HepG2 (cell line): ENCODE results near the gene SDK2. TPM values are rescaled to one million over a fixed set of nuclear protein-coding genes. Genes with fewer than 3 reads are reported as not detected.

Experiments
- ASH2L ChIP-seq: fragments of 300-600, 200-600 bp; sonication (generic); IDR thresholded peaks from 2 replicates; pipeline ENCODE4 v1.7.0; 2017; ENCODE audit warnings: low read depth, mild to moderate bottlenecking, moderate library complexity, mixed read lengths, low read length; ENCODE audit not compliant: insufficient read length
- GABPB1 ChIP-seq: IDR thresholded peaks from 2 replicates; pipeline ENCODE4 v1.6.1; 2016; ENCODE audit warnings: mild to moderate bottlenecking, missing genetic modification reagents, moderate library complexity, missing compliant biosample characterization
- HBP1 ChIP-seq: IDR thresholded peaks from 2 replicates; pipeline ENCODE4 v1.6.1; 2016; ENCODE audit warnings: low read depth, control low read depth
- HIC2 ChIP-seq: sonication (generic); formaldehyde crosslinking; IDR thresholded peaks from 2 replicates; pipeline ENCODE4 v1.9.0; 2022; ENCODE audit warnings: low read depth, missing genetic modification reagents
- KDM2A ChIP-seq: sonication (generic); formaldehyde crosslinking; IDR thresholded peaks from 2 replicates; pipeline ENCODE4 v1.4.0; 2020; ENCODE audit warnings: low read depth, missing genetic modification reagents, borderline replicate concordance
- KDM5B ChIP-seq: sonication (generic); formaldehyde crosslinking; IDR thresholded peaks from 2 replicates; pipeline ENCODE4 v1.4.0; 2020; ENCODE audit warnings: missing genetic modification reagents, mild to moderate bottlenecking, borderline replicate concordance
- NCOA1 ChIP-seq: sonication (generic); formaldehyde crosslinking; IDR thresholded peaks from 2 replicates; pipeline ENCODE4 v1.9.0; 2021; ENCODE audit warnings: missing genetic modification reagents
- NFYB ChIP-seq: sonication (generic); formaldehyde crosslinking; IDR thresholded peaks from 2 replicates; pipeline ENCODE4 v1.4.0; 2020; ENCODE audit warnings: missing genetic modification reagents
- PHB2 ChIP-seq: fragments of 450-650 bp; IDR thresholded peaks from 2 replicates; pipeline ENCODE4 v1.6.1; 2018; ENCODE audit not compliant: partially characterized antibody
- PREB ChIP-seq: sonication (generic); formaldehyde crosslinking; IDR thresholded peaks from 2 replicates; pipeline ENCODE4 v1.4.0; 2020; ENCODE audit warnings: missing genetic modification reagents
- RARA ChIP-seq: IDR thresholded peaks from 2 replicates; pipeline ENCODE4 v1.6.1; 2016; ENCODE audit warnings: missing genetic modification reagents, missing compliant biosample characterization
- SRY ChIP-seq: sonication (generic); formaldehyde crosslinking; IDR thresholded peaks from 2 replicates; pipeline ENCODE4 v1.8.0; 2022; ENCODE audit warnings: mild to moderate bottlenecking, missing genetic modification reagents
- STAT6 ChIP-seq: sonication (generic); formaldehyde crosslinking; IDR thresholded peaks from 2 replicates; pipeline ENCODE4 v1.4.0; 2020; ENCODE audit warnings: missing genetic modification reagents, mild to moderate bottlenecking, borderline replicate concordance
- THAP9 ChIP-seq: sonication (generic); formaldehyde crosslinking; IDR thresholded peaks from 2 replicates; pipeline ENCODE4; 2020; ENCODE audit warnings: missing genetic modification reagents, mild to moderate bottlenecking, borderline replicate concordance
- ZNF24 ChIP-seq: fragments of 450-650 bp; IDR thresholded peaks from 2 replicates; pipeline ENCODE4 v1.6.1; 2017; ENCODE audit warnings: antibody characterized with exemption, mild to moderate bottlenecking
- ZNF484 ChIP-seq: sonication (generic); formaldehyde crosslinking; IDR thresholded peaks from 2 replicates; pipeline ENCODE4 v1.5.1; 2020; ENCODE audit warnings: mild to moderate bottlenecking, low read depth, missing genetic modification reagents, borderline replicate concordance
- ZNF570 ChIP-seq: sonication (generic); formaldehyde crosslinking; IDR thresholded peaks from 2 replicates; pipeline ENCODE4 v1.4.0; 2020; ENCODE audit warnings: mild to moderate bottlenecking, missing genetic modification reagents, borderline replicate concordance
- ZNF672 ChIP-seq: sonication (generic); formaldehyde crosslinking; IDR thresholded peaks from 2 replicates; pipeline ENCODE4 v1.8.1; 2022; ENCODE audit warnings: missing genetic modification reagents
- ZNF7 ChIP-seq: IDR thresholded peaks from 2 replicates; pipeline ENCODE4 v1.6.1; 2016; ENCODE audit warnings: missing biosample characterization, missing genetic modification reagents
- ZNF747 ChIP-seq: sonication (generic); formaldehyde crosslinking; IDR thresholded peaks from 2 replicates; pipeline ENCODE4 v1.8.1; 2023; ENCODE audit warnings: missing genetic modification reagents, mild to moderate bottlenecking, borderline replicate concordance
- ZNF761 ChIP-seq: sonication (generic); formaldehyde crosslinking; conservative IDR thresholded peaks from 2 replicates; pipeline ENCODE4 v1.4.0; 2020; ENCODE audit warnings: mild to moderate bottlenecking, missing genetic modification reagents
- ZSCAN12 ChIP-seq: sonication (generic); formaldehyde crosslinking; IDR thresholded peaks from 2 replicates; pipeline ENCODE4 v1.9.0; 2021; ENCODE audit warnings: mild to moderate bottlenecking, missing genetic modification reagents
- polyA plus RNA-seq, 8 experiments: library from polyadenylated mRNA; depleted of rRNA in 3 of 8; stranded (reverse) in 7 of 8; unstranded in 1 of 8; fragments of >200 nt; fragmentation: Illumina TruSeq in 4 of 8; extraction: Trizol in 4 of 8; gene quantifications; 2 replicates each; pipeline versions ENCODE4 v1.2.1 to v1.2.3, GENCODE V29; 2011 to 2016; ENCODE audit warnings: low read depth in 4 of 8, missing spikeins in 1 of 8, mixed read lengths in 1 of 8; ENCODE audit not compliant: insufficient read depth in 1 of 8
- total RNA-seq, 5 experiments: library from RNA; depleted of rRNA; stranded (reverse); fragments of >200 nt; fragmentation: Illumina TruSeq; extraction: Trizol; gene quantifications; 2 replicates each; pipeline ENCODE4 v1.2.3, GENCODE V29; 2016; ENCODE audit warnings: low read depth in 1 of 5

SDK2 gene
- total and polyA plus RNA-seq, 2 of the 13 experiments (the other 11 are each of a cell fraction or from before 2014, with no cell fraction given) = not detected

- TF ChIP-seq ZNF484 (CRISPR knock-in tag) (no peak), ZNF761 (CRISPR knock-in tag) (no peak), SRY (CRISPR knock-in tag) (no peak), ZNF747 (CRISPR knock-in tag) (no peak), PHB2 (no peak), NFYB (CRISPR knock-in tag) (no peak), ZNF24 (no peak), RARA (CRISPR knock-in tag) (no peak), HBP1 (CRISPR knock-in tag) (no peak), KDM5B (no peak), ZSCAN12 (CRISPR knock-in tag) (no peak), ASH2L (no peak), PREB (CRISPR knock-in tag) (no peak), STAT6 (CRISPR knock-in tag) (no peak; the same call in 1 of the 2 replicates), THAP9 (CRISPR knock-in tag) (no peak), HIC2 (CRISPR knock-in tag) (no peak), KDM2A (CRISPR knock-in tag) (no peak), ZNF672 (CRISPR knock-in tag) (no peak), ZNF570 (CRISPR knock-in tag) (no peak), NCOA1 (CRISPR knock-in tag) (no peak; the same call in 1 of the 2 replicates), ZNF7 (CRISPR knock-in tag) (no peak), GABPB1 (CRISPR knock-in tag) (no peak)
Measured at GRCh38 chr17:73311428-73311780, 332.8 kb downstream of the SDK2 start (continued).
